HepG2 (cell line): ENCODE results near the gene LMBRD2. TPM values are rescaled to one million over a fixed set of nuclear protein-coding genes. Genes with fewer than 3 reads are reported as not detected.

Source experiments
- ATF5 ChIP-seq: sonication (generic); formaldehyde crosslinking; IDR thresholded peaks from 2 replicates; pipeline ENCODE4 v1.4.0; 2020; ENCODE audit warnings: mild to moderate bottlenecking, low read depth, missing genetic modification reagents
- ATM ChIP-seq: fragments of 450-650 bp; IDR thresholded peaks from 2 replicates; pipeline ENCODE4 v1.7.1; 2017; ENCODE audit warnings: mild to moderate bottlenecking, borderline replicate concordance
- GATAD2A ChIP-seq: IDR thresholded peaks from 2 replicates; pipeline ENCODE4 v1.6.1; 2016
- GZF1 ChIP-seq: sonication (generic); formaldehyde crosslinking; IDR thresholded peaks from 2 replicates; pipeline ENCODE4 v1.5.1; 2020; ENCODE audit warnings: mild to moderate bottlenecking, missing genetic modification reagents
- HMGXB3 ChIP-seq: sonication (generic); formaldehyde crosslinking; IDR thresholded peaks from 2 replicates; pipeline ENCODE4 v1.4.0; 2020; ENCODE audit warnings: missing genetic modification reagents, borderline replicate concordance
- HMGXB4 ChIP-seq, 2 experiments: sonication (generic) in 1 of 2; formaldehyde crosslinking in 1 of 2; IDR thresholded peaks; 2 replicates each; pipeline versions ENCODE4 v1.4.0 to v1.6.1; 2018 to 2020; ENCODE audit warnings: missing genetic modification reagents in 2 of 2, borderline replicate concordance in 1 of 2, low read depth in 1 of 2, mild to moderate bottlenecking in 1 of 2, missing biosample characterization in 1 of 2
- HOXA5 ChIP-seq: sonication (generic); formaldehyde crosslinking; IDR thresholded peaks from 2 replicates; pipeline ENCODE4 v1.4.0; 2020; ENCODE audit warnings: missing genetic modification reagents
- ISX ChIP-seq: sonication (generic); formaldehyde crosslinking; conservative IDR thresholded peaks from 2 replicates; pipeline ENCODE4 v1.5.0; 2020; ENCODE audit warnings: missing genetic modification reagents
- JDP2 ChIP-seq: sonication (generic); formaldehyde crosslinking; IDR thresholded peaks from 2 replicates; pipeline ENCODE4 v1.8.1; 2022; ENCODE audit warnings: missing genetic modification reagents, borderline replicate concordance
- KAT7 ChIP-seq: IDR thresholded peaks from 2 replicates; pipeline ENCODE4 v1.6.1; 2018; ENCODE audit warnings: borderline replicate concordance, missing compliant biosample characterization
- MAFK ChIP-seq, 2 experiments: IDR thresholded peaks in 1 of 2; conservative IDR thresholded peaks in 1 of 2; 2 replicates each; pipeline ENCODE4 v1.6.1; 2011; ENCODE audit warnings: improper control_type of control experiment in 2 of 2, low read length in 2 of 2
- SP2 ChIP-seq: sonication (generic); formaldehyde crosslinking; IDR thresholded peaks from 2 replicates; pipeline ENCODE4 v1.5.1; 2020; ENCODE audit warnings: mild to moderate bottlenecking, missing genetic modification reagents
- SSRP1 ChIP-seq: IDR thresholded peaks from 2 replicates; pipeline ENCODE4 v1.6.1; 2016; ENCODE audit warnings: control low read depth
- ZBTB4 ChIP-seq: sonication (generic); formaldehyde crosslinking; IDR thresholded peaks from 2 replicates; pipeline ENCODE4 v1.4.0; 2020; ENCODE audit warnings: missing genetic modification reagents, mild to moderate bottlenecking, borderline replicate concordance
- ZNF251 ChIP-seq: sonication (generic); formaldehyde crosslinking; IDR thresholded peaks from 2 replicates; pipeline ENCODE4 v1.9.0; 2021; ENCODE audit warnings: mild to moderate bottlenecking, missing genetic modification reagents
- ZNF414 ChIP-seq: sonication (generic); formaldehyde crosslinking; IDR thresholded peaks from 2 replicates; pipeline ENCODE4 v1.5.0; 2020; ENCODE audit warnings: missing genetic modification reagents
- ZNF7 ChIP-seq: IDR thresholded peaks from 2 replicates; pipeline ENCODE4 v1.6.1; 2016; ENCODE audit warnings: missing biosample characterization, missing genetic modification reagents
- ZNF737 ChIP-seq: sonication (generic); formaldehyde crosslinking; IDR thresholded peaks from 2 replicates; pipeline ENCODE4 v1.5.0; 2020; ENCODE audit warnings: missing genetic modification reagents, mild to moderate bottlenecking, borderline replicate concordance
- polyA plus RNA-seq, 8 experiments: library from polyadenylated mRNA; depleted of rRNA in 3 of 8; stranded (reverse) in 7 of 8; unstranded in 1 of 8; fragments of >200 nt; fragmentation: Illumina TruSeq in 4 of 8; extraction: Trizol in 4 of 8; gene quantifications; 2 replicates each; pipeline versions ENCODE4 v1.2.1 to v1.2.3, GENCODE V29; 2011 to 2016; ENCODE audit warnings: low read depth in 4 of 8, missing spikeins in 1 of 8, mixed read lengths in 1 of 8; ENCODE audit not compliant: insufficient read depth in 1 of 8
- total RNA-seq, 5 experiments: library from RNA; depleted of rRNA; stranded (reverse); fragments of >200 nt; fragmentation: Illumina TruSeq; extraction: Trizol; gene quantifications; 2 replicates each; pipeline ENCODE4 v1.2.3, GENCODE V29; 2016; ENCODE audit warnings: low read depth in 1 of 5

LMBRD2 gene
- total and polyA plus RNA-seq, 2 of the 13 experiments (the other 11 are each of a cell fraction or from before 2014, with no cell fraction given), result 2.0 to 4.7 TPM

GRCh38 chr5:36151434-36152323 lies at the start of gene LMBRD2, which contains the start of gene SKP2 (continued):
- peak; percentile 56 to 76; a peak in 3 of 4 replicates for TF ChIP-seq HMGXB4 (CRISPR knock-in tag; IDR thresholded peaks at IDR 0.05; ENCODE audit: borderline replicate concordance in 1 of 2, low read depth in 1 of 2)
- TF ChIP-seq SP2 (CRISPR knock-in tag), result peak; percentile 75
- no peak for TF ChIP-seq SSRP1 (CRISPR knock-in tag)
- TF ChIP-seq ZNF251 (CRISPR knock-in tag), result no peak
- 0 out of 2 replicates have a peak, but pooled peaks have one; percentile 33 for TF ChIP-seq ZBTB4
- TF ChIP-seq GATAD2A (CRISPR knock-in tag), result peak; percentile 66
- no peak for TF ChIP-seq ATM
- 0 out of 2 replicates have a peak, but pooled peaks have one; percentile 34 for TF ChIP-seq ZNF737 (CRISPR knock-in tag)
- TF ChIP-seq ISX (CRISPR knock-in tag), result no peak
- no peak for TF ChIP-seq MAFK (conservative IDR thresholded peaks at IDR 0.05 in 1 of 2, IDR thresholded peaks at IDR 0.05 in 1 of 2; ENCODE audit: low read length in 2 of 2)
- no peak for TF ChIP-seq ATF5 (CRISPR knock-in tag)
- no peak for TF ChIP-seq JDP2 (CRISPR knock-in tag)
- no peak for TF ChIP-seq ZNF7 (CRISPR knock-in tag)
- TF ChIP-seq HMGXB3, result peak; percentile 81; the same call in 1 of the 2 replicates
- no peak for TF ChIP-seq KAT7 (CRISPR knock-in tag)
- peak; percentile 80 for TF ChIP-seq HOXA5 (CRISPR knock-in tag)
- TF ChIP-seq ZNF414 (CRISPR knock-in tag), result no peak
- TF ChIP-seq GZF1 (CRISPR knock-in tag), result no peak
